Measurements from ENCODE around the gene CEP95.
"Not testable (repeated sequence)": the region's sequence is repeated elsewhere in the genome, so short reads cannot be mapped to it uniquely, and the experiment has no call there.

Gene CEP95

GRCh38 chr17:64506576-64507412 lies at the start of gene CEP95:
TSS of gene CEP95 (plus strand) at chr17:64506977. CDS start at chr17:64507098, 121 bp downstream.
- peak; percentile 99 for DNase-seq

GRCh38 chr17:64457156-64457555 lies 49.6 kb upstream of the CEP95 start:
- DNase-seq: no peak

GRCh38 chr17:64458756-64459155 lies 48.0 kb upstream of the CEP95 start:
- no peak for DNase-seq

GRCh38 chr17:64459284-64459747 lies 47.5 kb upstream of the CEP95 start:
- no peak for DNase-seq

GRCh38 chr17:64459818-64460217 lies 47.0 kb upstream of the CEP95 start:
- DNase-seq: not testable (repeated sequence)

GRCh38 chr17:64460955-64461354 lies 45.8 kb upstream of the CEP95 start:
- DNase-seq: no peak

- no peak for DNase-seq
These were observed 45.0 kb upstream of the CEP95 start for GRCh38 chr17:64461788-64462187.

GRCh38 chr17:64466019-64466735 lies 40.6 kb upstream of the CEP95 start:
- no peak for DNase-seq

- DNase-seq: not testable (repeated sequence)
These were observed 39.9 kb upstream of the CEP95 start for GRCh38 chr17:64466834-64467233.

GRCh38 chr17:64470625-64471024 lies 36.2 kb upstream of the CEP95 start:
- no peak for DNase-seq

- no peak for DNase-seq
These were observed 35.3 kb upstream of the CEP95 start for GRCh38 chr17:64471440-64471839.

- no peak for DNase-seq
These were observed 34.2 kb upstream of the CEP95 start for GRCh38 chr17:64472564-64472963.

- DNase-seq: no peak
These were observed 28.9 kb upstream of the CEP95 start for GRCh38 chr17:64477849-64478248.

GRCh38 chr17:64480951-64481350 lies 25.8 kb upstream of the CEP95 start:
- DNase-seq: no peak

- DNase-seq: no peak
These were observed 22.4 kb upstream of the CEP95 start for GRCh38 chr17:64484380-64484779.

- DNase-seq: no peak
These were observed 18.5 kb upstream of the CEP95 start for GRCh38 chr17:64488301-64488700.

- DNase-seq: no peak
These were observed 15.5 kb upstream of the CEP95 start for GRCh38 chr17:64491034-64491860.

- DNase-seq: no peak
These were observed 14.8 kb upstream of the CEP95 start for GRCh38 chr17:64491994-64492393.

GRCh38 chr17:64492481-64493109 lies 14.2 kb upstream of the CEP95 start:
- DNase-seq: no peak

- DNase-seq: no peak
These were observed 12.7 kb upstream of the CEP95 start for GRCh38 chr17:64494121-64494520.

GRCh38 chr17:64495300-64495699 lies 11.5 kb upstream of the CEP95 start:
- not testable (repeated sequence) for DNase-seq

- DNase-seq: no peak
These were observed 10.4 kb upstream of the CEP95 start for GRCh38 chr17:64496348-64496785.

Data from NCI-H510A (cell line).